ENCODE data around the gene MECP2. TPM values are rescaled to one million over a fixed set of nuclear protein-coding genes. Genes with fewer than 3 reads are reported as not detected.

MECP2 gene
- total and polyA plus RNA-seq, 4 experiments from 2014 or later: 9.5 to 108 (median 65.0) TPM

GRCh38 chrX:153993079-153993478, 104.4 kb downstream of the MECP2 start:
- DNase-seq: no peak
- H3K4me1 ChIP-seq (ENCODE audit: insufficient read depth, low read length): peaks cover 13% of the 10 kb centered on the region
- H3K27ac Mint-ChIP-seq: no peak overlapping the region
- CTCF ChIA-PET (ENCODE audit: partially characterized antibody): interaction anchor here (0.6 kb wide), 1 partner anchor 25 kb away, joined by 3 read pairs; no protein-coding TSS in a partner anchor
- peaks cover 6 to 13% (median 10%) of the 10 kb centered on the region in 4 donors for H3K4me1 Mint-ChIP-seq
- intact Hi-C loops (cut with micrococcal nuclease): no loop called here
- no peaks in the 10 kb centered on the region for H3K36me3 Mint-ChIP-seq
- H3K4me3 ChIP-seq (ENCODE audit: low read length in 2 of 2): no peak overlapping the region
- H3K4me3 Mint-ChIP-seq: no peak overlapping the region
- POLR2A ChIA-PET (ENCODE audit: partially characterized antibody): no interaction called here
- peaks cover 0 to 6% (median 0%) of the 10 kb centered on the region in 8 donors for H3K9me3 Mint-ChIP-seq
- no peak overlapping the region for H3K27ac ChIP-seq (ENCODE audit: low read depth, low read length)
- no peaks in the 10 kb centered on the region for H3K36me3 ChIP-seq (ENCODE audit: insufficient read depth, low read length)
- no peaks in the 10 kb centered on the region for H3K9me3 ChIP-seq (ENCODE audit: control insufficient read depth in 1 of 2, low read length in 2 of 2)
- H3K27me3 Mint-ChIP-seq: no peaks in the 10 kb centered on the region
- H3K27me3 ChIP-seq (ENCODE audit: insufficient read depth, low read length): no peaks in the 10 kb centered on the region

- Mint-ChIP-seq H3K4me3 (no peak overlapping the region), H3K9me3 (peaks cover 0 to 6% (median 0%) of the 10 kb centered on the region in 8 donors), H3K36me3 (no peaks in the 10 kb centered on the region), H3K27me3 (no peaks in the 10 kb centered on the region), H3K27ac (no peak overlapping the region), H3K4me1 (peaks cover 6 to 16% (median 10%) of the 10 kb centered on the region in 4 donors)
- Histone ChIP-seq H3K9me3 (ENCODE audit: control insufficient read depth in 1 of 2, low read length in 2 of 2) (no peaks in the 10 kb centered on the region), H3K27me3 (ENCODE audit: insufficient read depth, low read length) (no peaks in the 10 kb centered on the region), H3K4me3 (ENCODE audit: low read length in 2 of 2) (no peak overlapping the region), H3K27ac (ENCODE audit: low read depth, low read length) (no peak overlapping the region), H3K4me1 (ENCODE audit: insufficient read depth, low read length) (peaks cover 14% of the 10 kb centered on the region), H3K36me3 (ENCODE audit: insufficient read depth, low read length) (no peaks in the 10 kb centered on the region)
- DNase-seq: no peak
- ChIA-PET POLR2A (ENCODE audit: partially characterized antibody) (no interaction called here), CTCF (ENCODE audit: partially characterized antibody) (no interaction called here)
- intact Hi-C loops (cut with micrococcal nuclease): no loop called here
These were observed 105.3 kb downstream of the MECP2 start for GRCh38 chrX:153992180-153992579.

- no peaks in the 10 kb centered on the region for H3K36me3 Mint-ChIP-seq
These were observed 106.4 kb downstream of the MECP2 start for GRCh38 chrX:153991013-153991580.

GRCh38 chrX:153989973-153990655, 107.4 kb downstream of the MECP2 start:
- intact Hi-C loops (cut with micrococcal nuclease): no loop called here
- peak in 3 of 5 donors; percentile 26 to 31 (median 30) for DNase-seq
- ChIA-PET POLR2A (ENCODE audit: partially characterized antibody) (interaction anchor here (0.7 to 1.5 kb wide), 5 partner anchors 9 to 65 kb away, joined by 3 to 4 read pairs (median 3); partner anchors contain the start of gene HCFC1), CTCF (ENCODE audit: partially characterized antibody) (interaction anchor here (0.9 to 1.4 kb wide), 4 partner anchors 14 to 544 kb away, joined by 3 read pairs; no protein-coding TSS in a partner anchor)
- Histone ChIP-seq H3K4me3 (ENCODE audit: low read length in 2 of 2) (no peak overlapping the region), H3K27me3 (ENCODE audit: insufficient read depth, low read length) (no peaks in the 10 kb centered on the region), H3K36me3 (ENCODE audit: insufficient read depth, low read length) (no peaks in the 10 kb centered on the region), H3K9me3 (ENCODE audit: control insufficient read depth in 1 of 2, low read length in 2 of 2) (no peaks in the 10 kb centered on the region), H3K27ac (ENCODE audit: low read depth, low read length) (peak overlapping the region; percentile 35), H3K4me1 (ENCODE audit: insufficient read depth, low read length) (peaks cover 28% of the 10 kb centered on the region)
- Mint-ChIP-seq H3K27ac (peak overlapping the region; percentile 68 to 93 (median 85)), H3K27me3 (no peaks in the 10 kb centered on the region), H3K9me3 (peaks cover 0 to 6% (median 0%) of the 10 kb centered on the region in 8 donors), H3K4me1 (peaks cover 6 to 32% (median 13%) of the 10 kb centered on the region in 4 donors), H3K36me3 (no peaks in the 10 kb centered on the region), H3K4me3 (peak overlapping the region in 6 of 8 donors; percentile 53 to 82 (median 69))

More at GRCh38 chrX:153991013-153991580, 106.4 kb downstream of the MECP2 start:
- CTCF ChIA-PET (ENCODE audit: partially characterized antibody): no interaction called here
- Mint-ChIP-seq H3K27ac (peak overlapping the region in 3 of 7 donors; percentile 17 to 86 (median 64)), H3K27me3 (no peaks in the 10 kb centered on the region), H3K4me1 (peaks cover 6 to 23% (median 10%) of the 10 kb centered on the region in 4 donors), H3K9me3 (peaks cover 0 to 6% (median 0%) of the 10 kb centered on the region in 8 donors), H3K4me3 (peak overlapping the region in 1 of 8 donors; percentile 7)
- Histone ChIP-seq H3K27me3 (ENCODE audit: insufficient read depth, low read length) (no peaks in the 10 kb centered on the region), H3K4me1 (ENCODE audit: insufficient read depth, low read length) (peaks cover 24% of the 10 kb centered on the region), H3K4me3 (ENCODE audit: low read length in 2 of 2) (no peak overlapping the region), H3K36me3 (ENCODE audit: insufficient read depth, low read length) (no peaks in the 10 kb centered on the region), H3K9me3 (ENCODE audit: control insufficient read depth in 1 of 2, low read length in 2 of 2) (no peaks in the 10 kb centered on the region), H3K27ac (ENCODE audit: low read depth, low read length) (no peak overlapping the region)
- no peak for DNase-seq
- intact Hi-C loops (cut with micrococcal nuclease): no loop called here
- POLR2A ChIA-PET (ENCODE audit: partially characterized antibody): no interaction called here

GRCh38 chrX:153988493-153988892, 109.0 kb downstream of the MECP2 start:
- Histone ChIP-seq H3K27ac (ENCODE audit: low read depth, low read length) (no peak overlapping the region), H3K36me3 (ENCODE audit: insufficient read depth, low read length) (no peaks in the 10 kb centered on the region), H3K27me3 (ENCODE audit: insufficient read depth, low read length) (no peaks in the 10 kb centered on the region), H3K9me3 (ENCODE audit: control insufficient read depth in 1 of 2, low read length in 2 of 2) (no peaks in the 10 kb centered on the region), H3K4me3 (ENCODE audit: low read length in 2 of 2) (no peak overlapping the region), H3K4me1 (ENCODE audit: insufficient read depth, low read length) (peaks cover 44% of the 10 kb centered on the region)
- peaks cover 14 to 48% (median 26%) of the 10 kb centered on the region in 4 donors for H3K4me1 Mint-ChIP-seq
- intact Hi-C loops (cut with micrococcal nuclease): no loop called here
- H3K27me3 Mint-ChIP-seq: no peaks in the 10 kb centered on the region
- POLR2A ChIA-PET (ENCODE audit: partially characterized antibody): interaction anchor here (1.2 kb wide), 1 partner anchor 8 kb away, joined by 3 read pairs; no protein-coding TSS in a partner anchor
- CTCF ChIA-PET (ENCODE audit: partially characterized antibody): interaction anchor here (1.4 kb wide), 1 partner anchor 18 kb away, joined by 3 read pairs; no protein-coding TSS in a partner anchor
- peaks cover 0 to 2% (median 0%) of the 10 kb centered on the region in 8 donors for H3K9me3 Mint-ChIP-seq
- H3K4me3 Mint-ChIP-seq: no peak overlapping the region
- peak overlapping the region in 3 of 7 donors; percentile 46 to 75 (median 68) for H3K27ac Mint-ChIP-seq
- no peaks in the 10 kb centered on the region for H3K36me3 Mint-ChIP-seq
- DNase-seq: no peak

- no peaks in the 10 kb centered on the region for H3K27me3 Mint-ChIP-seq
- CTCF ChIA-PET (ENCODE audit: partially characterized antibody): interaction anchor here (1.2 kb wide), 1 partner anchor 21 kb away, joined by 3 read pairs; no protein-coding TSS in a partner anchor
These were observed 113.0 kb downstream of the MECP2 start for GRCh38 chrX:153984351-153985178.

More at GRCh38 chrX:153984351-153985178, 113.0 kb downstream of the MECP2 start:
- intact Hi-C loops (cut with micrococcal nuclease): loop anchor here (5.0 kb wide), 1 partner anchor 113 kb away; the partner anchor contains the start of gene MECP2
- H3K36me3 Mint-ChIP-seq: no peaks in the 10 kb centered on the region
- H3K36me3 ChIP-seq (ENCODE audit: insufficient read depth, low read length): no peaks in the 10 kb centered on the region
- no peaks in the 10 kb centered on the region for H3K9me3 Mint-ChIP-seq
- no peak overlapping the region for H3K4me3 ChIP-seq (ENCODE audit: low read length in 2 of 2)
- peak overlapping the region; percentile 91 to 98 (median 96) for H3K27ac Mint-ChIP-seq
- H3K27ac ChIP-seq (ENCODE audit: low read depth, low read length): peak overlapping the region; percentile 67
- DNase-seq: peak in 4 of 5 donors; percentile 24 to 74 (median 41)
- H3K4me1 ChIP-seq (ENCODE audit: insufficient read depth, low read length): peaks cover 63% of the 10 kb centered on the region
- POLR2A ChIA-PET (ENCODE audit: partially characterized antibody): interaction anchor here (1.0 to 4.2 kb wide), 6 partner anchors 13 to 413 kb away, joined by 3 to 67 read pairs (median 4); partner anchors contain the start of genes HCFC1, IRAK1 and TMEM187
- peak overlapping the region; percentile 41 to 91 (median 66) for H3K4me3 Mint-ChIP-seq
- H3K27me3 ChIP-seq (ENCODE audit: insufficient read depth, low read length): no peaks in the 10 kb centered on the region
- H3K9me3 ChIP-seq (ENCODE audit: control insufficient read depth in 1 of 2, low read length in 2 of 2): no peaks in the 10 kb centered on the region
- peaks cover 25 to 76% (median 42%) of the 10 kb centered on the region in 4 donors for H3K4me1 Mint-ChIP-seq

All from CD4-positive, alpha-beta memory T cell (primary cell).